GM19043 (cell line): ENCODE measurements around the gene LRRTM3.

Source experiments
- ATAC-seq: cut with Tn5 transposase; IDR thresholded peaks from one replicate; pipeline ENCODE4 v1.9.1; 2021; ENCODE audit warnings: low read depth; ENCODE audit not compliant: unreplicated experiment

Gene LRRTM3

GRCh38 chr10:67110286-67110685 lies 184.4 kb downstream of the LRRTM3 start:
- ATAC-seq = no peak

DNA sequence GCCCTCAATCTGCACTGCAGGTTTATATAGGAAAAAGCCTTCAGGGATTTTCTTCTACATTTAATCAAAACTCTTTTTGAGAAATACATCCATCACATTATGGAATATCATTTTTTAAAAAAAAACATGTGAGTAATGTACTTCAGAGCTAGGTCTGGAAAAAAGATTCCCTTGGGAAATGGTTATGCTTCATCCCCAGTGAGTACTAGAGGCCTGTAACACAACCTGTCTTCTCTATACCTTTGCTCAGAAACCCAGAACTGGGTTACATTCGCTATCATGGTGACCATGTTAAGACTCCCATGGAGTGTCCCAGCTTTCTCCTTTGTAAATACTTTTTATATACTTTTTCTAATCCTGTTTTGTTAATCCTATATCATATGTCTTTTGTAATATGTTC lies 186.9 kb downstream of the LRRTM3 start:
- no peak for ATAC-seq

- no peak for ATAC-seq
Observed at GRCh38 chr10:67114945-67115344, 189.1 kb downstream of the LRRTM3 start.

DNA sequence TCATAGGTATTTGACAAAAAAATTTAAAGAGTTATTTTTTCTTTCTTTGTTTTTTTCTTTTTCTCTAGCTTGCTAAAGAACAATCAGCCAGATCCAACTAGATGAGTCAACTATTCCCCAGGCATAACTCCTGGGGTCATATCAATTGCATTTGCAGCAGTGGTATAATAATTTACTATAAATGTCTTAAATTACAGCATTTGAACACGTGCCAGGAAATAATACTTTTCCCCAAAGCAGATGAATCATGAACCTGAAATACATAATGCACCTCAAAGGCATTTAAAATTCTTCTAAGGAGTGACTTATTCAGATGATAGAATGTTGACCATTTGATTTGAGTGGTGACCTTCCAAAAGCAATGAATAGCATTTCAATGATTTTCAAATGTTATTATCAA lies 190.1 kb downstream of the LRRTM3 start:
- ATAC-seq = no peak

DNA sequence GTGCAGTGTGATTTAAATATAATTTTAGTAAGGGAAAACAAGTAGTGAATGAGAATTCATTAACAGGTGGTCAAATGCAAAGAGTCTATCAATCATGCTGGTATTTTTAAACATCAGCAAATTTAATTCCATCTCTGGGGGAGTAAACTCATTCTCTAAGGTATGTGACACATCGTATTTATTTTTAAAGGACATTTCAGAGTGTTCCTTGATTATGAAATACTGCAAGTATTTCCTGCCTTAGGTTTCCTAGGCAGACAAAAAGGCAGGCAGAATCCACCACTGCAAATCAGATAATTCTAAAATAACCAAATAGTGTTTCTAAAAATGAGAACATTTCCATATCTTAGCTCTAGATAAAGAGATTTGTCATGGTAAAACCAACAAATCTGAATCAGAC lies 193.8 kb downstream of the LRRTM3 start:
- ATAC-seq = no peak

- no peak for ATAC-seq
Observed at GRCh38 chr10:67127441-67127840, 201.6 kb downstream of the LRRTM3 start.

- ATAC-seq = no peak
Observed at GRCh38 chr10:67140641-67141040, 214.8 kb downstream of the LRRTM3 start.

DNA sequence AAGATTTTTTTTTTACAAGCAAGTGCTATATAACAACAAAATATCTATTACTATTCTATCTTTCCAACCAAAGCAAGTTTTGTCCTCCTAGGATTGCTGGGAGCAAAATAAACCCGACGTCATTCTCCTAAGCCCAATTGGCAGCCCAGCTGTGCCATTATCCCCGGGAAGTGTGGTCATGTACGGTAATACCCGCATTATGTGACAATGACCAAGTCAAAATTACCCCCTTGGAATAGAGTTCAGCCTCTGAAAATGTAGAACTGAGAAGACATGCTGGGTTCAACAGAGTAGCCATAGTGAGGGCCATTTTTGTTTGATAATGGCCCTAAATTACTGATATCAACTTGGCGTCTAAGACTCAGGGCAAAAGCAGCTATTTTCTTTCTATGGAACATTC lies 215.5 kb downstream of the LRRTM3 start:
- no peak for ATAC-seq

GRCh38 chr10:67144530-67144929 lies 218.7 kb downstream of the LRRTM3 start:
- no peak for ATAC-seq
